ENCODE results near the gene PPP2CA. TPM values are rescaled to one million over a fixed set of nuclear protein-coding genes. Genes with fewer than 3 reads are reported as not detected.

PPP2CA gene
- total and polyA plus RNA-seq, 10 of the 15 experiments (the other 5 are each of a cell fraction or from before 2014, with no cell fraction given), result 18.6 to 385 (median 134) TPM

DNA sequence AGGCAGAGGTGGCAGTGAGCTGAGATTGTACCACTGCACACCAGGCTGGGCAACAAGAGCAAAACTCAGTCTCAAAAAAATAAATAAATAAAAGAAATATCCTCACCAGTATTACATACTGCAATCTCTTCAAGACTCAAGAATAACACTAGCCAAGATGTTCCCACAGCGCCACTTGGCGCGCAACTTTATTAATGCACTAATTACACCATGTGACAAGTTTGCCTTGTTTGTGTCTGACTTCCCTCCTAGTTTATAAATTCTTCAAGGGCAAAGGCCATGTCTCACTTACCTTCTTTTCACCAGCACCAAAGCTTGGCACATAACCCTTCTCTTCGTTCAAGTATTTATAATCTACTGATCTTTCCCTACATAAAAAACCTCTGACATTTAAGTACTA, 53.9 kb downstream of the PPP2CA start:
- ChIA-PET POLR2A (interaction anchor here (0.6 to 1.0 kb wide), 2 partner anchors 16 to 55 kb away, joined by 4 read pairs; no protein-coding TSS in a partner anchor), CTCF (interaction anchor here (1.1 to 1.4 kb wide), 3 partner anchors 11 to 138 kb away, joined by 3 to 4 read pairs (median 3); no protein-coding TSS in a partner anchor), RAD21 (ENCODE audit: unreplicated experiment) (no interaction called here), SMC1A (ENCODE audit: uncharacterized antibody, unreplicated experiment) (interaction anchor here (1.4 to 2.1 kb wide), 2 partner anchors 10 to 416 kb away, joined by 4 to 8 read pairs; no protein-coding TSS in a partner anchor)
- ATAC-seq, result no peak
- Histone ChIP-seq H3K27me3 (replicated peaks in 1 of 2; ENCODE audit: control insufficient read depth in 2 of 2, insufficient read depth in 2 of 2, low read length in 1 of 2) (no peaks in the 10 kb centered on the region), H3K27ac (ENCODE audit: control insufficient read depth, insufficient read depth) (no peak overlapping the region), H2AFZ (ENCODE audit: control insufficient read depth, low read depth, low read length) (no peak overlapping the region), H4K20me1 (ENCODE audit: control insufficient read depth, insufficient read depth) (no peaks in the 10 kb centered on the region), H3K9ac (ENCODE audit: control insufficient read depth, insufficient read depth, low read length) (no peak overlapping the region), H3K79me2 (ENCODE audit: control insufficient read depth, insufficient read depth, low read length) (peaks cover 48% of the 10 kb centered on the region), H3K9me3 (replicated peaks; ENCODE audit: control insufficient read depth, insufficient read depth, low read length) (no peaks in the 10 kb centered on the region), H3K4me1 (ENCODE audit: control insufficient read depth, insufficient read depth, low read length) (no peaks in the 10 kb centered on the region), H3K36me3 (ENCODE audit: control insufficient read depth in 2 of 2, insufficient read depth in 2 of 2, low read length in 1 of 2) (peaks cover 5 to 19% of the 10 kb centered on the region in 2 experiments), H3K4me3 (no peak overlapping the region), H3K4me2 (ENCODE audit: control insufficient read depth, insufficient read depth) (no peak overlapping the region; the same call in 1 of the 2 replicates)
- in situ Hi-C loops (cut with MboI) (no loop called here), intact Hi-C loops (cut with micrococcal nuclease; ENCODE audit: unreplicated experiment) (no loop called here)
- TF ChIP-seq, protein P1, sequence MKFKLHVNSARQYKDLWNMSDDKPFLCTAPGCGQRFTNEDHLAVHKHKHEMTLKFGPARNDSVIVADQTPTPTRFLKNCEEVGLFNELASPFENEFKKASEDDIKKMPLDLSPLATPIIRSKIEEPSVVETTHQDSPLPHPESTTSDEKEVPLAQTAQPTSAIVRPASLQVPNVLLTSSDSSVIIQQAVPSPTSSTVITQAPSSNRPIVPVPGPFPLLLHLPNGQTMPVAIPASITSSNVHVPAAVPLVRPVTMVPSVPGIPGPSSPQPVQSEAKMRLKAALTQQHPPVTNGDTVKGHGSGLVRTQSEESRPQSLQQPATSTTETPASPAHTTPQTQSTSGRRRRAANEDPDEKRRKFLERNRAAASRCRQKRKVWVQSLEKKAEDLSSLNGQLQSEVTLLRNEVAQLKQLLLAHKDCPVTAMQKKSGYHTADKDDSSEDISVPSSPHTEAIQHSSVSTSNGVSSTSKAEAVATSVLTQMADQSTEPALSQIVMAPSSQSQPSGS (IDR thresholded peaks at IDR 0.05; ENCODE audit: low read length), result no peak
- TF ChIP-seq, protein P2, sequence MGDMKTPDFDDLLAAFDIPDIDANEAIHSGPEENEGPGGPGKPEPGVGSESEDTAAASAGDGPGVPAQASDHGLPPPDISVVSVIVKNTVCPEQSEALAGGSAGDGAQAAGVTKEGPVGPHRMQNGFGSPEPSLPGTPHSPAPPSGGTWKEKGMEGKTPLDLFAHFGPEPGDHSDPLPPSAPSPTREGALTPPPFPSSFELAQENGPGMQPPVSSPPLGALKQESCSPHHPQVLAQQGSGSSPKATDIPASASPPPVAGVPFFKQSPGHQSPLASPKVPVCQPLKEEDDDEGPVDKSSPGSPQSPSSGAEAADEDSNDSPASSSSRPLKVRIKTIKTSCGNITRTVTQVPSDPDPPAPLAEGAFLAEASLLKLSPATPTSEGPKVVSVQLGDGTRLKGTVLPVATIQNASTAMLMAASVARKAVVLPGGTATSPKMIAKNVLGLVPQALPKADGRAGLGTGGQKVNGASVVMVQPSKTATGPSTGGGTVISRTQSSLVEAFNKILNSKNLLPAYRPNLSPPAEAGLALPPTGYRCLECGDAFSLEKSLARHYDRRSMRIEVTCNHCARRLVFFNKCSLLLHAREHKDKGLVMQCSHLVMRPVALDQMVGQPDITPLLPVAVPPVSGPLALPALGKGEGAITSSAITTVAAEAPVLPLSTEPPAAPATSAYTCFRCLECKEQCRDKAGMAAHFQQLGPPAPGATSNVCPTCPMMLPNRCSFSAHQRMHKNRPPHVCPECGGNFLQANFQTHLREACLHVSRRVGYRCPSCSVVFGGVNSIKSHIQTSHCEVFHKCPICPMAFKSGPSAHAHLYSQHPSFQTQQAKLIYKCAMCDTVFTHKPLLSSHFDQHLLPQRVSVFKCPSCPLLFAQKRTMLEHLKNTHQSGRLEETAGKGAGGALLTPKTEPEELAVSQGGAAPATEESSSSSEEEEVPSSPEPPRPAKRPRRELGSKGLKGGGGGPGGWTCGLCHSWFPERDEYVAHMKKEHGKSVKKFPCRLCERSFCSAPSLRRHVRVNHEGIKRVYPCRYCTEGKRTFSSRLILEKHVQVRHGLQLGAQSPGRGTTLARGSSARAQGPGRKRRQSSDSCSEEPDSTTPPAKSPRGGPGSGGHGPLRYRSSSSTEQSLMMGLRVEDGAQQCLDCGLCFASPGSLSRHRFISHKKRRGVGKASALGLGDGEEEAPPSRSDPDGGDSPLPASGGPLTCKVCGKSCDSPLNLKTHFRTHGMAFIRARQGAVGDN (IDR thresholded peaks at IDR 0.05), result no peak
- TF ChIP-seq CEBPB (IDR thresholded peaks at IDR 0.05; ENCODE audit: borderline replicate concordance in 1 of 2, low read depth in 2 of 2, low read length in 2 of 2) (no peak), ZSCAN29 (IDR thresholded peaks at IDR 0.05) (no peak), SREBF2 (IDR thresholded peaks at IDR 0.05; ENCODE audit: low read length) (no peak), CHD1 (IDR thresholded peaks at IDR 0.05; ENCODE audit: low read depth, low read length) (no peak)
- TF ChIP-seq, protein P3, sequence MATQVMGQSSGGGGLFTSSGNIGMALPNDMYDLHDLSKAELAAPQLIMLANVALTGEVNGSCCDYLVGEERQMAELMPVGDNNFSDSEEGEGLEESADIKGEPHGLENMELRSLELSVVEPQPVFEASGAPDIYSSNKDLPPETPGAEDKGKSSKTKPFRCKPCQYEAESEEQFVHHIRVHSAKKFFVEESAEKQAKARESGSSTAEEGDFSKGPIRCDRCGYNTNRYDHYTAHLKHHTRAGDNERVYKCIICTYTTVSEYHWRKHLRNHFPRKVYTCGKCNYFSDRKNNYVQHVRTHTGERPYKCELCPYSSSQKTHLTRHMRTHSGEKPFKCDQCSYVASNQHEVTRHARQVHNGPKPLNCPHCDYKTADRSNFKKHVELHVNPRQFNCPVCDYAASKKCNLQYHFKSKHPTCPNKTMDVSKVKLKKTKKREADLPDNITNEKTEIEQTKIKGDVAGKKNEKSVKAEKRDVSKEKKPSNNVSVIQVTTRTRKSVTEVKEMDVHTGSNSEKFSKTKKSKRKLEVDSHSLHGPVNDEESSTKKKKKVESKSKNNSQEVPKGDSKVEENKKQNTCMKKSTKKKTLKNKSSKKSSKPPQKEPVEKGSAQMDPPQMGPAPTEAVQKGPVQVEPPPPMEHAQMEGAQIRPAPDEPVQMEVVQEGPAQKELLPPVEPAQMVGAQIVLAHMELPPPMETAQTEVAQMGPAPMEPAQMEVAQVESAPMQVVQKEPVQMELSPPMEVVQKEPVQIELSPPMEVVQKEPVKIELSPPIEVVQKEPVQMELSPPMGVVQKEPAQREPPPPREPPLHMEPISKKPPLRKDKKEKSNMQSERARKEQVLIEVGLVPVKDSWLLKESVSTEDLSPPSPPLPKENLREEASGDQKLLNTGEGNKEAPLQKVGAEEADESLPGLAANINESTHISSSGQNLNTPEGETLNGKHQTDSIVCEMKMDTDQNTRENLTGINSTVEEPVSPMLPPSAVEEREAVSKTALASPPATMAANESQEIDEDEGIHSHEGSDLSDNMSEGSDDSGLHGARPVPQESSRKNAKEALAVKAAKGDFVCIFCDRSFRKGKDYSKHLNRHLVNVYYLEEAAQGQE (IDR thresholded peaks at IDR 0.05; ENCODE audit: low read depth, low read length), result no peak
- BruUV-seq (replicated peaks), result no TSS peak
- no peak for FAIRE-seq
- no peak for DNase-seq (ENCODE audit: low read depth, low spot score)
- WGBS (ENCODE audit: insufficient coverage, insufficient replicate concordance, low lambda C conversion rate, missing lambda C conversion rate), result 89% methylated on average over 4 of the region's 4 CpGs

All from GM12878 (cell line).